SK-N-SH treated with all-trans-retinoic acid at 6 μM for 48 hours (cell line): ENCODE data around the gene NGB.

Experiments used
- ARNTL ChIP-seq: fragments of 450-650 bp; formaldehyde crosslinking; IDR thresholded peaks from 2 replicates; pipeline ENCODE4 v1.5.0; 2020; ENCODE audit warnings: low read depth, mild to moderate bottlenecking, moderate library complexity, borderline replicate concordance
- CREB5 ChIP-seq: fragments of 250-450 bp; sonication (Bioruptor Pico); IDR thresholded peaks from 2 replicates; pipeline ENCODE4 v1.5.1; 2020; ENCODE audit warnings: low read depth, mild to moderate bottlenecking, moderate library complexity
- ESRRG ChIP-seq: fragments of 250-450 bp; sonication (Bioruptor Pico); IDR thresholded peaks from 2 replicates; pipeline ENCODE4 v1.6.1; 2021; ENCODE audit warnings: mild to moderate bottlenecking
- TCF4 ChIP-seq: fragments of 250-450 bp; sonication (Bioruptor Pico); IDR thresholded peaks from 2 replicates; pipeline ENCODE4 v1.8.0; 2021; ENCODE audit warnings: mild to moderate bottlenecking, moderate library complexity, borderline replicate concordance
- ZNF565 ChIP-seq: fragments of 450-650 bp; formaldehyde crosslinking; conservative IDR thresholded peaks from 2 replicates; pipeline ENCODE4 v1.5.0; 2020; ENCODE audit warnings: low read depth, mild to moderate bottlenecking, moderate library complexity

DNA sequence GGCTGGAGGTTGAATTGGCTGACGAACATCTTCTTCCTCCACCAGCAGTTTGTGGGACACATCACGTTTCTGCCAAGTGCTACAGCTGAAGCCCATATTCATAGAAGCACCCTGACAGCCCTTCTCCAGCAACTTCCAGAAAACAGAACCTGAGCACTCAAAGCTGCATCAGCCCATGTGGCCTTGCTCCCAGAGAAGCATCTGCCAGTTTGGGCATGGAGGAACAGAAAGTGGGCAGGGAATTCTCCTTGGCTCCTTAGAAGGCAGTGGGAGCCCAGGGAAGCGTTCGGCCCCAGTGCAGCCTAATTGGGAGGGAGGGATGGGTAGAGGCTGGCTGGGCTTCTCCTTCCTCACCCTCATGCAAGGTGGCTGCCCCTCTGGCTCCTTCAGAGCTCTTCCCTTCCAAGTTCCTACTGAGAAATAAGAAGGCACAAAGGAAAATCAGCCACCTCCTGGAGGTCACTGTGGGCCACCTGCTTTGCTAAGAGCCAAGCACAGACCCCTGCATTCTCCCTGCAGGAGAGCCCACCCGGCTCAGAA lies 4.1 kb upstream of the NGB start:
- no peak for TF ChIP-seq ESRRG (CRISPR knock-in tag)
- TF ChIP-seq ARNTL: no peak
- no peak for TF ChIP-seq CREB5 (CRISPR knock-in tag)
- TF ChIP-seq TCF4 (CRISPR knock-in tag): no peak
- TF ChIP-seq ZNF565 (CRISPR knock-in tag): no peak
